Kasumi-1 (cell line): Measurements from ENCODE around the gene SYCP2.
"Not testable (repeated sequence)": the region's sequence is repeated elsewhere in the genome, so short reads cannot be mapped to it uniquely, and the experiment has no call there.

Experiments
- DNase-seq, 2 experiments: peaks; one replicate each; lab custom pipeline; 2025; lab: John Stamatoyannopoulos, UW

Gene SYCP2, protein sequence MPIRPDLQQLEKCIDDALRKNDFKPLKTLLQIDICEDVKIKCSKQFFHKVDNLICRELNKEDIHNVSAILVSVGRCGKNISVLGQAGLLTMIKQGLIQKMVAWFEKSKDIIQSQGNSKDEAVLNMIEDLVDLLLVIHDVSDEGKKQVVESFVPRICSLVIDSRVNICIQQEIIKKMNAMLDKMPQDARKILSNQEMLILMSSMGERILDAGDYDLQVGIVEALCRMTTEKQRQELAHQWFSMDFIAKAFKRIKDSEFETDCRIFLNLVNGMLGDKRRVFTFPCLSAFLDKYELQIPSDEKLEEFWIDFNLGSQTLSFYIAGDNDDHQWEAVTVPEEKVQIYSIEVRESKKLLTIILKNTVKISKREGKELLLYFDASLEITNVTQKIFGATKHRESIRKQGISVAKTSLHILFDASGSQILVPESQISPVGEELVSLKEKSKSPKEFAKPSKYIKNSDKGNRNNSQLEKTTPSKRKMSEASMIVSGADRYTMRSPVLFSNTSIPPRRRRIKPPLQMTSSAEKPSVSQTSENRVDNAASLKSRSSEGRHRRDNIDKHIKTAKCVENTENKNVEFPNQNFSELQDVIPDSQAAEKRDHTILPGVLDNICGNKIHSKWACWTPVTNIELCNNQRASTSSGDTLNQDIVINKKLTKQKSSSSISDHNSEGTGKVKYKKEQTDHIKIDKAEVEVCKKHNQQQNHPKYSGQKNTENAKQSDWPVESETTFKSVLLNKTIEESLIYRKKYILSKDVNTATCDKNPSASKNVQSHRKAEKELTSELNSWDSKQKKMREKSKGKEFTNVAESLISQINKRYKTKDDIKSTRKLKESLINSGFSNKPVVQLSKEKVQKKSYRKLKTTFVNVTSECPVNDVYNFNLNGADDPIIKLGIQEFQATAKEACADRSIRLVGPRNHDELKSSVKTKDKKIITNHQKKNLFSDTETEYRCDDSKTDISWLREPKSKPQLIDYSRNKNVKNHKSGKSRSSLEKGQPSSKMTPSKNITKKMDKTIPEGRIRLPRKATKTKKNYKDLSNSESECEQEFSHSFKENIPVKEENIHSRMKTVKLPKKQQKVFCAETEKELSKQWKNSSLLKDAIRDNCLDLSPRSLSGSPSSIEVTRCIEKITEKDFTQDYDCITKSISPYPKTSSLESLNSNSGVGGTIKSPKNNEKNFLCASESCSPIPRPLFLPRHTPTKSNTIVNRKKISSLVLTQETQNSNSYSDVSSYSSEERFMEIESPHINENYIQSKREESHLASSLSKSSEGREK (N-terminal part only)

DNA sequence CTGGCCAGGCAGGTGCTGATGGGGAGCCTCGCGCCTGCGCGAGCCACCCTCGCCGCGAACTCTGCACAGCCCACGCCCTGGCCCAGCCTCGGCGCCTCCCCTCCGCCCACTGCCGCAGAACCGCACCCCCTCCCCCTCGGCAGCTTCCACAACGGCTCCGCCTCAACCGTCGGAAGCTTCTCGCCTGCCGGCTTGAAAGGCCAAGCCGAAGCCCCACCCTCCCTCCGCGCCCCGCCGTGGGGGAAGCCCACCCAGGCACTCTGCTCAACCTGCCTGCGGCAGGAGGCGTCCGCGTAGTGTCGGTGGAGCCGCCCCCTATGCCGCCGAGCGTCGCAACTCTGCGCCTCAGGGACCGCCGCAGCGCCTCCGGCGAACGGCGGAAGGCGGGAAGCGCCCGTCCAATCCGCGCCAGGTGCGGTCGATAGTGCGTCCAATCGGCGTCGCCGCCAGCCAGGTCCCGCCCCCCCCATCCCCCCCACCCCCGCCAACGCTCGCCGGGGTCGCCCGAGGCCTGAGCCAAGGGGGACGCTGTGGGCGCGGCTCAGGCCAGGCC lies at the start of gene SYCP2:
TSS of gene SYCP2 (minus strand) at position 342 of the 553 bp plus-strand sequence. CDS start 11,224 bp downstream, outside the sequence.
- DNase-seq = peak; percentile 43 to 45

DNA sequence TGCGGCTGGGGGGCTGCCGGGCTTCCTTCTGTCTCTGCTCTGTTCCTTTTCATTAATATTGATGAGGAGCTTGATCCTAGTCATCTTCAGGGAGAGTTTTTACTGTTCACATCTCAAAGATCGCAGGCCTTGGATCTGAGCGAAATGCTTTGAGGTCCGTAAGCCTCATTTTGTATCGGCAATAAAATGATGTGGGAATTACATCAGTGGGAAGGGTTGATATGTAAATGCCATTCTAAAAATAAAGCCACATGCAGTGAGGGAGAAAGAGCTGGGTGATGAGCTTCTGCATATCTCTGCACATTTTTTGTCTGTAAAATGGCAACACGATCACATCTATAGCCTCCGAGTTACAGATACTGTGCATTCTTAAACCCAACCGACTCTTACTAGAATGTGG lies 49.6 kb upstream of the SYCP2 start:
- DNase-seq = no peak

DNA sequence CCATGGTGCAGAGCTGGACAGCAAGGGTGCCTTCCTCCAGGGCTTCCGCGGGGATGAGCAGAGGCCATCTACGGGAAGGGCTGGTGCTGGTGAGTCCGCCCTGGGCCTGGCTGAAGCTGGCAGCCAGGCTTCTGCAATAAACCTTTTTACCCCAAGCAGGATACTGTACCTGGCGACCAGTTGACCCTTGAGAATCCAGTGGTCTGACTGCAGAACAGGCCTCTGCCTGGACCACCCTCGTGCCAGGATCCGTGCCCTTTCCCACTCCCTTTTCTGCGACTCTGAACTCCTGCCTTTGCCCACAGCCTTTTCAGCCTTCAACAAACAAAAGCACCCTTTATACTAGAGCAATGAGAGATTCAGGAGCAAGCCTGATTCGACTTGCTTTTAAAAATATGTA lies 43.6 kb upstream of the SYCP2 start:
- DNase-seq = no peak

DNA sequence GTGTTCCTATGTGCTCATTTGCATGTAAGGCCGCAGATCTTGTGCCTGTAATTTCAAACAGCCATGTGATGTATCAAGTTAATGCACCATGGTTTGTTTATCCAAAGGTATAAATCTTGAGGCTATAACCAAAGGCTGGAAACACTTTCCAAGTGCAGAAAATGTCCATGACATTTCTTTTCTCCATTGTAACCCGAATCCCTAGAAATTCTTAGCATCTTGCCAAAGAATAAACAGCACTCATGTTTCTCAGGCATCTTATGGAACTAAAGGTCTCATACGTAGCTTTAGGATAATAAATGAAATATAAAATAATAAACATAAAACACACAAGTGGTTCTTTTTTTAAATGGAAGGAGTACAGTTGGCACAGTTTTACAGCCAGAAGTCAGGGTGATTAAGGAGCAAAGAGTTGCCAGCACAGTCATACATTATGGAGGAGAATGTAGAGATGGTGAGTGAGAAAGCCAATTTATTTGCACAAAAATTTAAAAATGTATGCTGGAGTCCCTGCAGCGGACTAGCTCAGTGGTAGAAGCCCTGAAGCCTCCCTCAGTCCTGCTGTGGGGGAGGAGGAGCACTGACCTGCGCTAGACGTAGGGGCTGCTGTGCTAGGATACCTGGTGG lies 42.8 kb upstream of the SYCP2 start:
- DNase-seq = no peak

DNA sequence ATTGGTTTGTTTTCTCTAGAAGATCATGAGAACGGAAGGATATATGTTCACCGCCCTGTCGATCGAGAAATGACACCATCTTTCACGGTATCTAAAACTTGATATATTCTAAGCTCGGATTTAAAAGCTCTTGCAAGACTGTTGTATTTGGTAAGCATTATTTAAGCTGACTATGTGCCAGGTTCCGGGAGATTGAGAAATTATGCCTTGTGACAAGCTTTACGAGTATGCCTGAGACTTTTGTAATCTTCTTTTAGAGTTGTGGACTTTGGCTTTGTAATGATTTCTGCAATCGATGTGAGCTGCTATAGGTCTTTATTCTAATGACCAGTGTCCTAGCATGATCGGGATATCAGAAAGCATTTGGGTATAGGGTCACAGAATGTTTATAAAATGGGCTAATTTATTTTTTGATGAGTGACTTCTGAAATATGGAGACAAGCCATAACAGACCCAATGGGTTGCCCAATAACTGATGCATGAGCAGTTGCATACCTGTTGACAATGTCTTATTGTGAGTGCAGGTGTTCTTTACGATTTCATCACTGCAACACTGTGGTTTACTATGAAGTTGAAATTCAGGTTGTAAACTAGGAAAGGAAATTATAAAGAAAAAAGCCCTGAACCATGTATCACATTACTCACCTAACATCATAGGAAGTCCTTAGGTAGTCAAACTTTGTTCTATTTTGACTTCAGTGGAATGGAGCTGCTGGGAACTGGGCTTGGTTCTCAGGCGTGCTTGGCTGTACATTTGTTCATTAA lies 38.8 kb upstream of the SYCP2 start:
- no peak for DNase-seq

DNA sequence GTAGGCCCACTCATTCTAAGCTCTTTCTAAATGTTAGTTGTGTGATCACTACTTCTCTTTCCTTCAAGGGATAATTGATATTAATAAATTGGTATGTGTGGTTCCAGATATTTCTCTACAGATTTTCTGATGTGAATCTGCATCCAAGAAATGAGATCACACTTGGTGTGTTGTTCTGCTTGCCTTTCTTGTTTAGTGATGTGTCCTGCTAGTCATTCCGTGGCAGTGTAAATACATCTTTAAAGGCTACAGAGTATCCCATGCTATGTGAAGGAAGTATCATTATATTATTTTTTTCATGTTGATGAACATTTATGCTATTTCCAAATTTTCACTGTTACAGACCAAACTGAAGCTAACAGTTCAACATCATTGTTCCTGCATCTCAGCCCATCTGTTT lies 38.0 kb upstream of the SYCP2 start:
- DNase-seq = no peak

DNA sequence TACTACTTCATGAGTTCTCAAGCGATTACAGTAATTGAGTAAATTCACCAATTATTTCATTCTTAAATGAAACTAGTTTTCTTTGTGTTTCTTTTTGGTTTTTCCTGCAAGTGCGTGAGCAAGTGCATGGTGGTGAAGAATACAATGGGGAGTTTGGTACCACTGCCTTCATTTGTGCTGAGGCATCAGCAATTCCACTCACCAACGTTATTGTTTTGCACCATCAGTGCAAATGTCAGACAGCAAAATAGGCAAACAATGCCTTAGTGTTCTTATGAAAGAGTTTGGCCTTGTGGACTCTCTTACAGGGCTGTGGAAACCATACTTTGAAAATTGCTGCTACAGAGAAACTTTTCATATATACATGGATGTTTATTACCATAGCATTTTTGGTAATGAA lies 33.0 kb upstream of the SYCP2 start:
- DNase-seq = no peak

DNA sequence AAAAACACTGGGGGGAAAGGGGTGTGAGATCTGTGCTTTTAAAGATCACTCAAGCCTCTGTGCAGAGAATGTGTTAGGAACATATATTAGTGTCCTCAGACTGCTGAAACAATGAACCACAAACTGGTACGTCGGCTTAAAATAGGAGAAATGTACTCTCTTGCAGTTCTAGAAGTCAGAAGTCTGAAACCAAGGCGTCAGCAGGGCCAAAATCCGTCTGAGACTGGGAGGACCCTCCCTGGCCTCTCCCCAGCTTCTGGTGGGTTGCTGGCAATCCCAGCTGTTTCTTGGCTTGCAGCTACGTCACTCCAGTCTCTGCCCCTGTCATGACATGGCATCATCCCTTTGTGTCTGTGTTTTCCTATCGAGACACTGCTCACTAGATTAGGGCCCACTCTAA lies 28.7 kb upstream of the SYCP2 start:
- no peak for DNase-seq

DNA sequence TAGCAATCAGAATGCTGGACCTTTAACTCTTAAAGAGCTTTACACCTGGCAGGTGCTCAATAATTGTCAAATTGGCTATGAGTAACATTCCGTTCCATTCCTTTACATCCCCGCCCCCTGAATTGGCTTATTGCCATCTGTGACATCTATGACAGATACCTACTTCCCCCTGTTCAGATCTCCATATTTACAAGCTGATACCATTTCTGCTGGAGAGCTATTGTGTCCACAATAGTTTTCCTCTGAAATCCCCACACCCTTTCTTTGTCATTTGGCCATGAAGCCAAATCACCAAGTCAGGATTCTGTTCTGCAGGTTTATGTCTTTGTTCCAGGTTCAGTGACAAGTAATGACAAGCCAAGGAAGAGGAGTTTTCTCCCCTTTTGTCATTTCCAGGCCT lies 28.0 kb upstream of the SYCP2 start:
- DNase-seq = no peak

DNA sequence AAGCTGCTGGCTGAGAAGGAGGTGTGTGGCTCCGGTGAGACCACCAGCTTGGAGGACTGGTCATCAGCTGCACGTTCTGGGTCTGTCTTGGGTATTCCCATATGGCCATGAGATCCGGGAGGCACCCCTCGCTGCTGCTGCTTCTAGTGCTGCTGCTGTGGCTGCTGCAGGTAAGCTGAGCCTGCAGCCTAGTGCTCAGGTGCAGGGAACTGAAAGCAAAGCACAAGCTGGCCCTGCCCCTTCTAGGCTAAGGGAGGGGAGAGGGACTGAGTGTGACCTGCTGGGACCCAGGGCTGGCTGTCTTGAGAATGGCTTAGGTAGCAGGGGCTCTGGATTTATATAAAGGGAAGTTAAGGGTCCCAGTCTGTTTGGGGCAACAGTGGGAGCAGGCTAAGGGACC lies 25.2 kb upstream of the SYCP2 start:
- no peak for DNase-seq

DNA sequence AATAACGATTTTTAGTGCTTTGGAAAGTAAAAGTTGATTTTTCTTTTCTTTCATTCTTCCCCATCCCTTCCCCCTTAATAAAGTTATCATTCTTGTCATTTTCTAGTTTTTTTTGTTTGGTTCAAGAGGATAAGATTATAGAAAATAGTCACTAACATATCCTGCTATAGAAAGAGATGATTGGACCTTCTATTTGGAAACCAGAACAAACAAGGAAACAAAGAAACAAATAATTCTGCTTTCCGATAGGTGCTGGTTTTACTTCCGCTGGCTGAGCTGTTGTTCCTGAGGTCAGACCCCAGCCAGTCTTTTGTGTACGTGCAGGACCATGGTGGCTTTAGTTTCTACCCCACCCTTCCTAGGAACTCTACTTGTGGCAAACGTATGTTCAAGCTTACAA lies 24.7 kb upstream of the SYCP2 start, which contains the start of gene CDH26:
TSS of gene CDH26 (plus strand) at position 301 of the 400 bp plus-strand sequence. CDS start 304 bp downstream, outside the sequence.
- DNase-seq = no peak

DNA sequence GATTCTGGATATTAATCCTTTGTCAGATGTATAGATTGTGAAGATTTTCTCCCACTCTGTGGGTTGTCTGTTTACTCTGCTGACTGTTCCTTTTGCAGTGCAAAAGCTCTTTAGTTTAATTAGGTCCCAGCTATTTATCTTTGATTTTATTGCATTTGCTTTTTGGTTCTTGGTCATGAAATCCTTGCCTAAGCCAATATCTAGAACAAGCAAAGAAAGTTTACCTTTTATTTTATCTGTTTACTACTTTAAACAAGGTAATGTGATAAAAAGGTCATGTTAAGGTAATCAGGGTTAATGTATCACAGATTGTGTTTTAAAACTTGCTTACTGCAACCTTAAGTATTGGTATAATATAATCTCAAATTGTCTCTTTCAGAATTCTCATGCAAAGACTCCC lies 24.1 kb upstream of the SYCP2 start:
- DNase-seq = not testable (repeated sequence)

DNA sequence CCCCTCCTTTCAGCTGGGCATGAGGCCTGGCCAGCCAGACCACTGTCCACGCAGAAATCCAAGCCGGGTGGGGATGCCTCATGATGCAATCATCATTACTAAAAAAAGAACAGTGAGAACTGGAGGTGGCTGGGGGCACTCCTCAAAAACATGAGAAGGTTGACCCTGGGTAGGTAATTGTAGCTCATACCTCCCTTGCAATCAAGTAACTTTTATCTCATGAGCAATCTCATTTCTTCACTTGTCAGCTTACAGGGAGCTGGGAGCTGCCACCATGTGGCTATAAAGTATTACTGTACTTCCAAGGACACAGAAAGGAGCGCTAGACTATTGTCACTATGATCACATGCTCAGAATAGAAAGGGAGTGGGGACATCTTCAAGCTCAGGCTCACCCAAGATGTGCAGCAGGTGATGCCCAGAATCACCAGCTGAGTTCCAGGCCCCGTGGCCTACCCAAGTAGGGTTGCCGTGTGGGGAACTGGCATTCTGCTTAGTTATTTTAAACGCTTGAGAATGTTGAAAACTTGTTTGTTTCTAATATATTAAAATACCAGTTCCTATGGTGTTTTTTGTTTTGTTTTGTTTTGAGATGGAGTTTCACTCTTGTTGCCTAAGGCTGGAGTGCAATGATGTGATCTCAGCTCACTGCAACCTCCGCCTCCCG lies 21.8 kb upstream of the SYCP2 start:
- DNase-seq = peak; percentile 84 to 94

DNA sequence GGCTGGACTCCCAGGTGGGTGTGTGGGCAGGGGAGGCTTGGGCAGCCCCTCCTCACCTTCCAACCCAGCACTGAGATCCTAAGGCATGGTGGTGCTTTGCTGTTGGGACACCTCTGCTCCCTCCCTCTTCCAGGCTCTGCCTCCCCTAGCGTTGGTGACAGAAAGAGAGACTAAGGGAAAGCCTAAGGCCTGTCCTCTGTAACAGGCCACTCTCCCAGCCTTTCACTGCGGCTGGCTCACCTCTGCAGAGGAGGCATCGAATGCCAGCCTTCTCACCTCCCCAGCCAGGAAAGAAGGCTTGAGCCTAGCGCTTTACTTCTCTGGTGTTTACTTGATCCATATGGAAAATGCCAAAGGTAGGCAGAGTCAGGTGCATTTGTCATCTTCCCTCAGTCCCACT lies 21.3 kb upstream of the SYCP2 start:
- DNase-seq = no peak

DNA sequence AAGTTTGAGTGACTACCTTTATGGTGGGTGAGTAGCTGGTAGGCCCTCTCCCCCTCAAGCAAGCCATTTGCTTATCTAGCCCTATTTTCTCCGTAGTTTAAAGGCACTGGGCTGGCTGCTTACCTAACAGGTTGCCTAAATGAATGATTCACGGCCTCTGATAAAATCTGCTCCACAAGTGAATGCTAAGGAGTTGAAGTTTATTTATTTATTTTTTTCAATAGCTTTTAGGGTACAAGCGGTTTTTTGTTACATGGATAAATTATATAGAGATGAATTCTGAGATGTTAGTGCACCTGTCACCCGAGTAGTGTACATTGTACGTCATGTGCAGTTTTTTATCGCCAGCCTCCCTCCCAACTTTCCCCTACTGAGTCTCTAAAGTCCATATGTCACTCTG lies 16.5 kb upstream of the SYCP2 start:
- DNase-seq = no peak

DNA sequence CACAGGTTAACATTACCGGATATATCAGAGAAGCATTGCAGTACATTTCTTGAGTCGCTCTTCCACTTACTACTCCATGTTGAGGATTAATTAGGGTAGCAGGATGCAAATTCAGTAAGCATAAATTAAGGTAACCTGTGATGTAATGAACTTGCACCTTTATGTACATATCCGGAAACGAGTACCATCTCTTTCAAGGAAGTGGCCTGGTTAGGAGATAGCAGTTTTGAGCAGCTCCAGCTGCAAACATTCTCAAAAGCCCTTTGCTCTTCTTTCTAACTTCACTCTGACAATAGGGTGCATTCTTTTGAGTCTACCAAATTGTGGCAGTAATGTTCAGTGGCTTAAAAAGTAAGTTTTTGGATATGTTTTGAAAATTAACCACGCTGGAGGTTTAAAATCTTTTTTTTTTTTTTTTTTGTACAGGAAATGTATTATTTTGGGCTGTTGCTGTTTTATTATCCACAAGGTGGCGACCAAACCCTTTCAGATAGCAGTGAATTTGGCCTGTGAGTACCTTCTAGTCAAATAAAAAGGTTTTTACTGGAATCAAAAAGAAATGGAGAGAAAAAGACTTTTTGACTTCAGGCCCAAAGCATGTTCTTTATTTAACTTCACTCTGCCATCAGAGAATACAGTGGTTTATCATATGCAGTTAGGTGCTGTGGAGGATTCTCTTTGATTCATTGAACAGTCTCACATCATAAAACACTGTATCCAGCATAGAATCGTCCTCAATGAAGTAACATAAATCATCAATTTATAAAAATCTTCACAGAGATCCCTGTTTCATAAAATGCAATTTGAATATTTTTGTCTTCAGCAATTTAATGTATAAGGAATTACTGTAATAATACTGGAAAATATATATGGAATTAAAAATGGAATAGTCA lies 15.6 kb upstream of the SYCP2 start:
- DNase-seq = peak; percentile 56 to 81

DNA sequence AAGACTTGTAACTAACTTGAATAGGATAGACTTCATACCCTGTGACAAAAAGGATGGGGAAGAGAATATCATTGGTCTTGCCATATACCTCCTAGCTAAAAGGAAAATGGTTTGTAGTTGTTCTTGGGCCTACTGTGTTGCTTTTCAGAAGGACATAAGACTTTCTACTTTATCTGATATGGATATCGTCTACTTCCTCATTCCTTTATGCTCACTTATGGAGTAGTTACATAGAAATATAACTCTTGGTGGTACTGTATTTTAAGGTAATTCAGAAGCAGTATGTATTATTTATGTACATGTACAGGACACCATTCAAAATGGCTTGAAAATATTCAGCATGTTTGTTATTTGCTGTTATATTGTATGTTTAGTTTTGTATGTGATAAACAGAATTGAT lies 14.8 kb upstream of the SYCP2 start:
- peak; percentile 27 to 37 for DNase-seq

DNA sequence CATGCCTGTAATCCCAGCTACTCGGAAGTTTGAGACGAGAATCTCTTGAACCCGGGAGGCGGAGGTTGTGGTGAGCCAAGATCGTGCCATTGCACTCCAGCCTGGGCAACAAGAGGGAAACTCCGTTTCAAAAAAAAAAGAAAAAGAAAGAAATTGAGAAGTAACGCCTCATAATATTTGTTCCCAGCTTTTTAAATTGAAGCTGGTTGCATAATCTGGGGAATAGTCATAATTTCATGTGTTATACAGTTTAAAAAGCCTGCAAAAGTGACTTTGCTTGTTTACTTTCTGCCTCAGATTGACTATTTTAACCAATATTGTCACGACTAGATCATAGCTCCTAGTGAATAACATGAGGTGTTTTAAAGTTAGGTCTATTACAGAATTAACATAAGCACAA lies 13.9 kb upstream of the SYCP2 start:
- DNase-seq = no peak

DNA sequence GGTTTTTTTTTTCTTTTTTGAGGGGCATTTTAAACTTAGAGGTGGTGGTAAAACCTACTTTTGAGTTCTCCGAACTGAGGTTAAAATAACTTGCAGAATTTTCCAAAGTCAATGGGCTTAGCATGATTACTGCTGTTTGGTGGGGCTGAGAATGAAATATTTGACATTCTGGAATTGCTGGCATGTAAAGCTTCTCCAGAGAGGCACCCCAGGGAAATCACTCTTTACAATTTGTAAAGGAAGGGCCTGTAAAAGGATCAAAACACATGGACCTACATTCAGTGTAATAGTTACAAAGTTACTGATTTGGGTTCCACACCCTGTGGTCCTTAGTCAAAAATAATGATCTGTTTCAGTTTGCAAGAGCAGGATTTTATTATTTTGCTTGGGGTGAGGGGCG lies 12.3 kb upstream of the SYCP2 start:
- no peak for DNase-seq
